Measurements from ENCODE around the gene TMCO6.

GRCh38 chr5:140611020-140611521 lies 28.2 kb upstream of the TMCO6 start:
- no peak for TF ChIP-seq CTCF (IDR thresholded peaks at IDR 0.05)
- TF ChIP-seq EZH2 (IDR thresholded peaks at IDR 0.05): no peak
